Naive B cell (primary cell): ENCODE data around the gene CADPS2. TPM values are rescaled to one million over a fixed set of nuclear protein-coding genes. Genes with fewer than 3 reads are reported as not detected.
A peak's percentile ranks its signal among the peaks of the same experiment; 100 is the strongest.

Experiments used
- ATAC-seq, 2 donors: fragments of 150-1000 bp; cut with Tn5 transposase; 2 replicates each; pipeline ENCODE4 v1.10.0; 2021; ENCODE audit warnings: low read depth in 2 of 2, mild to moderate bottlenecking in 2 of 2, moderate library complexity in 2 of 2
- DNase-seq: peaks from one replicate; pipeline ENCODE4 v3.0.0; 2022
- H3K27ac Mint-ChIP-seq, 6 donors: one replicate each; pipeline ENCODE4 v1.8.0; 2020 to 2022; ENCODE audit warnings: mild to moderate bottlenecking in 6 of 6, mixed read lengths in 6 of 6, moderate library complexity in 5 of 6, inconsistent platforms in 2 of 6
- H3K27me3 Mint-ChIP-seq, 3 donors: one replicate each; pipeline ENCODE4 v1.8.0; 2021 to 2022; ENCODE audit warnings: mixed read lengths in 3 of 3, mild to moderate bottlenecking in 1 of 3
- H3K36me3 Mint-ChIP-seq, 2 donors: one replicate each; pipeline ENCODE4 v1.8.0; 2020 to 2022; ENCODE audit warnings: mixed read lengths in 2 of 2, inconsistent platforms in 1 of 2, mild to moderate bottlenecking in 1 of 2
- H3K4me1 Mint-ChIP-seq, 3 donors: one replicate each; pipeline ENCODE4 v1.8.0; 2020 to 2022; ENCODE audit warnings: mixed read lengths in 3 of 3, inconsistent platforms in 1 of 3, mild to moderate bottlenecking in 1 of 3, moderate library complexity in 1 of 3
- H3K4me3 Mint-ChIP-seq, 8 donors: one replicate each; pipeline ENCODE4 v1.8.0; 2020 to 2022; ENCODE audit warnings: mild to moderate bottlenecking in 8 of 8, mixed read lengths in 8 of 8, moderate library complexity in 8 of 8, inconsistent platforms in 2 of 8
- H3K9me3 Mint-ChIP-seq, 7 donors: one replicate each; pipeline ENCODE4 v1.8.0; 2020 to 2022; ENCODE audit warnings: mixed read lengths in 7 of 7, mild to moderate bottlenecking in 5 of 7, inconsistent platforms in 2 of 7, moderate library complexity in 1 of 7
- polyA plus RNA-seq, 6 donors: library from polyadenylated mRNA; unstranded; fragments of 300-500 nt; fragmentation: Illumina TruSeq; gene quantifications; one replicate each; pipeline ENCODE4 v1.2.3, GENCODE V29; 2021; ENCODE audit warnings: low read depth in 6 of 6

The CADPS2 gene
- polyA plus RNA-seq, 6 donors from 2014 or later = not detected

- H3K27me3 Mint-ChIP-seq = peaks cover 33 to 46% (median 37%) of the 10 kb centered on the region in 3 donors
- peaks cover 0 to 3% (median 0%) of the 10 kb centered on the region in 7 donors for H3K9me3 Mint-ChIP-seq
- DNase-seq (no peak), ATAC-seq (no peak)
- no peak overlapping the region for H3K4me3 Mint-ChIP-seq
- peaks cover 0 to 16% (median 0%) of the 10 kb centered on the region in 3 donors for H3K4me1 Mint-ChIP-seq
- no peaks in the 10 kb centered on the region for H3K36me3 Mint-ChIP-seq
- no peak overlapping the region for H3K27ac Mint-ChIP-seq
Observed at GRCh38 chr7:122884186-122884585, 2.1 kb downstream of the CADPS2 start.

DNA sequence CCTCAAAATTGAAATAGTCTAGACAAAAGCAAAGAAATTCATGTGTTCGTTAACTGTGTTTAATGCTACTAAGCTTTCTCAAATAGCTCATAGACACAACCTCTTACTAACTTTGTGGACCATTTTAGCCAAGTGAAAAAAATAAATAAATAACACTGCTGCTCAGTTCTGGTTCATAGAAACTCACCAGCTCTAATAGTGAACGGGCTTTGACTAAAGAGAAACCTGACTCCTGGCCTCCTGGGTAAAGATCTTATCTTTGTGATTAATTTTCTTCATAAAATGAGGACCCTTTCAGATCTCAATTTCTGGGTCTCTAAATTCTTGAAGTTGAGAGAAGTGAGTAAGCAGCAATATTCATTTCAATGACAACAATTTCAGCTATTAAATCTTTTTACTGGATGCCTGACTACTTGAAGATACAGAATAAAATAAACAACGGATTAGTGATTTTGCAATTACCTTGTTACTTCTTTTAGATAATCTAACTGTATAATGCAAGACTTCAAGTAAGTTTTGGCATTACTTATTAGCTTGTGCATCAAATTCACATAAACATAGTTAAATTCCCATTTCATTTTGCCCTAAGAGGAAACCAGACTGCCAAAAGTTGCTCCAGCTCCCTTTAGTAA lies 3.1 kb downstream of the CADPS2 start:
- Mint-ChIP-seq H3K9me3 (no peaks in the 10 kb centered on the region), H3K27me3 (peaks cover 29 to 43% (median 30%) of the 10 kb centered on the region in 3 donors), H3K36me3 (no peaks in the 10 kb centered on the region), H3K4me3 (no peak overlapping the region), H3K27ac (no peak overlapping the region), H3K4me1 (peaks cover 0 to 16% (median 0%) of the 10 kb centered on the region in 3 donors)
- ATAC-seq = no peak
- no peak for DNase-seq

GRCh38 chr7:122881324-122881723 lies 4.9 kb downstream of the CADPS2 start:
- Mint-ChIP-seq H3K4me3 (no peak overlapping the region), H3K27me3 (peaks cover 15 to 33% (median 18%) of the 10 kb centered on the region in 3 donors)

DNA sequence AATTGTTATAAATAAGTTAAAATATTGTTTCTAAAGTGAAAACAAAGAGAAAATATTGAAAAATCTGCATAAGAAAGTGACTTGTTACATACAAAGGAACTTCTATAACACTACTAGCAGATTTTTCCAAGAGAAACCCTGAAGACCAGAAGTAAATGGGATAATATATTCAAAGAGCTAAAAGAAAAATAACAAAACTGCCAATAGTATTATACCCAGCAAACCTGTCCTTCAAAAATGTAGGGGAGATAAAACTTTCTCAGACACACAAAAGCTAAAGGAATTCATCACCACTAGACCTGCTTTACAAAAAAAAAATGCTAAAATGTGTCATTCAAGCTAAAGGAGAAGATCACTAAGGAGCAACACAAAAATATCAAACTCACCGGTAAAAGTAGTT lies 17.0 kb downstream of the CADPS2 start:
- Mint-ChIP-seq H3K9me3 (peaks cover 14 to 48% (median 25%) of the 10 kb centered on the region in 7 donors), H3K4me1 (no peaks in the 10 kb centered on the region), H3K27ac (no peak overlapping the region)

More at GRCh38 chr7:122881324-122881723, 4.9 kb downstream of the CADPS2 start:
- ATAC-seq (no peak), DNase-seq (no peak)
- Mint-ChIP-seq H3K27ac (no peak overlapping the region), H3K36me3 (no peaks in the 10 kb centered on the region), H3K9me3 (no peaks in the 10 kb centered on the region), H3K4me1 (peaks cover 0 to 8% (median 0%) of the 10 kb centered on the region in 3 donors)

GRCh38 chr7:122867471-122867980 lies 18.7 kb downstream of the CADPS2 start:
- no peak for DNase-seq
- Mint-ChIP-seq H3K9me3 (peaks cover 11 to 40% (median 25%) of the 10 kb centered on the region in 7 donors), H3K27ac (no peak overlapping the region), H3K4me3 (no peak overlapping the region), H3K4me1 (no peaks in the 10 kb centered on the region), H3K36me3 (peaks cover 0 to 16% of the 10 kb centered on the region in 2 donors), H3K27me3 (no peaks in the 10 kb centered on the region)
- no peak for ATAC-seq

More for the DNA sequence above, 17.0 kb downstream of the CADPS2 start:
- DNase-seq (no peak), ATAC-seq (no peak)
- H3K36me3 Mint-ChIP-seq = peaks cover 0 to 16% of the 10 kb centered on the region in 2 donors
- no peak overlapping the region for H3K4me3 Mint-ChIP-seq
- H3K27me3 Mint-ChIP-seq = no peaks in the 10 kb centered on the region

DNA sequence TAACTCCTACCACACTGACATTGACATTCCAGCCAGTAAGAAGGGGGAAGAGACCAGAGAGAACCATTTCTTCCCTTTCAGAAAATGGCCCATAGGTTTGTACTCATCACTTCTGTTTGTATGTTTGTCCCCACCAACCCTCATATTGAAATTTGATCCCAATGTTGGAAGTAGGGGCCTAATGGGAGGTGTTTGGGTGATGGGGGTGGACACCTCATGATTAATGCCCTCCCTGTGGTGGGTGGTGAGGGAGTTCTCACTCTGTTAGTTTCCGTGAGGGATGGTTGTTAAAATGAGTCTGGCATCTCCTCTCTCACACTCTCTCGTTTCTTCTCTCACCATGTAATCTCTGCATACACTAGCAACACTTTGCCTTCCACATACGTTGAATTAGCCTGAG lies 21.4 kb downstream of the CADPS2 start:
- DNase-seq (no peak), ATAC-seq (no peak)
- H3K4me3 Mint-ChIP-seq = no peak overlapping the region
- H3K36me3 Mint-ChIP-seq = peaks cover 0 to 16% of the 10 kb centered on the region in 2 donors
- no peaks in the 10 kb centered on the region for H3K4me1 Mint-ChIP-seq
- peaks cover 8 to 29% (median 20%) of the 10 kb centered on the region in 7 donors for H3K9me3 Mint-ChIP-seq
- no peaks in the 10 kb centered on the region for H3K27me3 Mint-ChIP-seq
- no peak overlapping the region for H3K27ac Mint-ChIP-seq

DNA sequence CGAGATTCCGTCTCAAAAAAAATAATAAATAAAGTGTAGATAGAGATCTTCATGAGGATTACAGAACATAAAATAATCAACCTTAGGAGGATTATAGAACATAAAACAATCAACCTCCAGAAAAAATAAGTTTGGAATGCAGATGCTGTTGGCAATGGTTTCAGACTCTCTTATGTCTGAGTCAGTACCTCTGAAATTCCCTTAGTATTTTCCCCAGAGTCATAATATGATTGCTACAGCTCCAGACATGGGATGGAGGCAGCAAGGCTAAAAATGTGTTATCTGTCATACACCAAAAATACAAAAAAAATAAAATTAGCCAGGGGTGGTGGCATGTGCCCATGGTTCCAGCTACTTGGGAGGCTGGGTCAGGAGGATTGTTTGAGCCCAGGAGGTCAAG lies 22.2 kb downstream of the CADPS2 start:
- ATAC-seq (no peak), DNase-seq (no peak)
- Mint-ChIP-seq H3K27ac (no peak overlapping the region), H3K4me3 (no peak overlapping the region), H3K36me3 (peaks cover 0 to 8% of the 10 kb centered on the region in 2 donors), H3K27me3 (no peaks in the 10 kb centered on the region), H3K9me3 (peaks cover 8 to 21% (median 16%) of the 10 kb centered on the region in 7 donors), H3K4me1 (no peaks in the 10 kb centered on the region)

DNA sequence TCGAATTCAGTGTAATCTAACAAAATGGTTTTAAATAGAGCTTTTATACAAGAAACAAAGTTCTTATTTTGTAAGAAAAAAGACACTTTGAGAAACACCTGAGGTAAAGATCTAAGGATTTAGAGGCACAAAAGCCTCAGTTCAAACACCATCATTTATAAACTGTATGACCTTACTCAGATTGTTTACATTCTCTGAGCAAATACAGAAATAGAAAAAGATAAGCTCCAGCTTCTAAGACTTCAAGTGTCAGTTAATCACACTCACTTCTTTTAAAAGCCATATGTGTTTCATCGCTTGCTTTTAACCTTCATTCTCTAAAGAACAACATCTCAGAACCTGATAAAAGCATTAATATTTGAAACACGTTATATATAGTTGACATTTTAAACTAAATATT lies 27.9 kb downstream of the CADPS2 start:
- no peak for ATAC-seq
- H3K4me1 Mint-ChIP-seq = no peaks in the 10 kb centered on the region
- DNase-seq = no peak
- no peak overlapping the region for H3K27ac Mint-ChIP-seq
- H3K36me3 Mint-ChIP-seq = no peaks in the 10 kb centered on the region
- peaks cover 0 to 6% (median 0%) of the 10 kb centered on the region in 7 donors for H3K9me3 Mint-ChIP-seq
- H3K27me3 Mint-ChIP-seq = no peaks in the 10 kb centered on the region
- no peak overlapping the region for H3K4me3 Mint-ChIP-seq

DNA sequence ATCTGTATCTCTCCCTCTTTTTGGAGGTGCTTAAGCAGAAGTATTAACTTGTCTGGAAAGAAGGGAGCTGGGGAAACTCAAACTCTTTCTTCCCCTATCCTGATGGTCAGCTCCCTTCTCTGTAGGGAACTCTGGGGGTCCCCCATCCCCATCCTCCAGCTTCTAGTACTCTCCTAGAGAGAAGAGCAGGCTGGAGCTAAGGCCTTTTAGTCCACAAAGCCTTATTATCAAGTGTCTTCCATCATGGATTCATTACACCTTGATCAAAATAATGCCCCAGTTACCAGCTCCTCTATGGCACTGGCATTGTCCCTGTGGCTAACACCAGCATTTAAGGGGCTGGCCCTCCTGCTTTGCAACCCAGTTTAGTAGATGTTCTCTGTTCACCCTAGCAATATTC lies 35.7 kb downstream of the CADPS2 start:
- DNase-seq (no peak), ATAC-seq (no peak)
- no peaks in the 10 kb centered on the region for H3K4me1 Mint-ChIP-seq
- no peaks in the 10 kb centered on the region for H3K36me3 Mint-ChIP-seq
- peaks cover 0 to 19% (median 5%) of the 10 kb centered on the region in 7 donors for H3K9me3 Mint-ChIP-seq
- peak overlapping the region in 1 of 8 donors; percentile 48 for H3K4me3 Mint-ChIP-seq
- H3K27ac Mint-ChIP-seq = no peak overlapping the region
- H3K27me3 Mint-ChIP-seq = no peaks in the 10 kb centered on the region

- H3K27ac Mint-ChIP-seq = no peak overlapping the region
- DNase-seq = no peak
Observed at GRCh38 chr7:122849957-122850328, 36.3 kb downstream of the CADPS2 start.

DNA sequence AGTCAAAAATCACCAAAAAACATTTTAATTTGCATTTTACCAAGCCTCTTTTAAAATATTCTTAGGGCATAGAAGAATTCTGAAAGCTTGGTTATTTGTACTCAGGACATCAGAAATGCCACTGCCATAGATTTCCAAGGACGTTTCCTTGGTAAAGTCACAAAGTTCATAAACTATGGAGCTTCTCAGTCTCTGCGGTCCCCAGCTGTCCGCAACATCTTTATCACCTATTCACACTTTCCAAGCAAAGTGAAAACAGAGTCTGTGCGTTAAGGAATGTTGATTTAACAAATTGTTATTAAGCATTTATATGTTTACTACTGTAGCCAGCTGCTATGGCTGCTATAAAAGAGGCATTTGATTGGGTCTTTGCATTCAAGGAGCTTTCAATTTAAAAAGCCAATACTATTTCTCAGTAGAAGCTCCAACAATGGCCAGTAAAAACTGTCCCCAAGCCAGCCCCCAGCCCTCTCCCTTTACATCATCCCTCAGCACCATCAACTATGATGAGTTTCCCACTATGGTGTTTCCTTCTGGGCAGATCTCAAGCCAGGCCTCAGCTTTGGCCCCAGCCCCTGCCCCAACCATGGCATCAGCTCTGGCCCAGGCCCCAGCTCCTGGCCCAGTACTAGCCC lies 36.8 kb downstream of the CADPS2 start:
- no peak overlapping the region for H3K4me3 Mint-ChIP-seq

More at GRCh38 chr7:122849957-122850328, 36.3 kb downstream of the CADPS2 start:
- Mint-ChIP-seq H3K4me3 (no peak overlapping the region), H3K27me3 (no peaks in the 10 kb centered on the region), H3K36me3 (no peaks in the 10 kb centered on the region), H3K9me3 (peaks cover 0 to 19% (median 7%) of the 10 kb centered on the region in 7 donors), H3K4me1 (no peaks in the 10 kb centered on the region)
- no peak for ATAC-seq

GRCh38 chr7:122847871-122848473 lies 38.3 kb downstream of the CADPS2 start:
- H3K4me1 Mint-ChIP-seq = no peaks in the 10 kb centered on the region
- H3K4me3 Mint-ChIP-seq = no peak overlapping the region
- no peak overlapping the region for H3K27ac Mint-ChIP-seq
- no peaks in the 10 kb centered on the region for H3K27me3 Mint-ChIP-seq
- H3K9me3 Mint-ChIP-seq = peaks cover 0 to 19% (median 7%) of the 10 kb centered on the region in 7 donors
- H3K36me3 Mint-ChIP-seq = no peaks in the 10 kb centered on the region
- ATAC-seq (no peak), DNase-seq (no peak)

More for the DNA sequence above, 36.8 kb downstream of the CADPS2 start:
- no peaks in the 10 kb centered on the region for H3K4me1 Mint-ChIP-seq
- H3K9me3 Mint-ChIP-seq = peaks cover 0 to 19% (median 7%) of the 10 kb centered on the region in 7 donors
- DNase-seq (no peak), ATAC-seq (no peak)
- H3K27ac Mint-ChIP-seq = no peak overlapping the region
- no peaks in the 10 kb centered on the region for H3K36me3 Mint-ChIP-seq
- no peaks in the 10 kb centered on the region for H3K27me3 Mint-ChIP-seq

GRCh38 chr7:122846591-122846990 lies 39.7 kb downstream of the CADPS2 start:
- no peak overlapping the region for H3K4me3 Mint-ChIP-seq
- ATAC-seq (no peak), DNase-seq (no peak)
- no peaks in the 10 kb centered on the region for H3K36me3 Mint-ChIP-seq
- no peaks in the 10 kb centered on the region for H3K27me3 Mint-ChIP-seq
- no peaks in the 10 kb centered on the region for H3K4me1 Mint-ChIP-seq
- H3K9me3 Mint-ChIP-seq = peaks cover 0 to 13% (median 5%) of the 10 kb centered on the region in 7 donors
- no peak overlapping the region for H3K27ac Mint-ChIP-seq

DNA sequence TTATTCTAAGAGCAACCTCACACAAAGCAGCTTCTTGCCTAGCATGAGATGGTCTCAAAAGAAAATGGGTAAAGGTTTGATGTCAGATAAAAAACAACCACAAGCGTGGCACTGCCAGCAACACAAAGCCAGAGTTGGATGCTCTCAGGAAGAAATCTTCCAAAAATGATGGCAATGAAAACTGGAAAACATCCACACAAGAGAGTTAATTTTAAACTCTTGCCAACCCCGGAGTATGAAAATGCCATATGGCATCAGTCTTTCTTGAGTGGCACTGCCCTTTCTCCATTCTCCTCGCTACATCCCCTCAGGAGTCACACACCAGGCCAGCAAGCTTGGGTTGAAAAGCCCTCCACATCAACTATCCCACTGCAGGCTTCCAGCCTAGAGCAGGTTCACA lies 41.0 kb downstream of the CADPS2 start:
- H3K27ac Mint-ChIP-seq = no peak overlapping the region
- no peaks in the 10 kb centered on the region for H3K36me3 Mint-ChIP-seq
- no peak overlapping the region for H3K4me3 Mint-ChIP-seq
- H3K4me1 Mint-ChIP-seq = no peaks in the 10 kb centered on the region
- no peak for ATAC-seq
- no peak for DNase-seq
- no peaks in the 10 kb centered on the region for H3K27me3 Mint-ChIP-seq
- H3K9me3 Mint-ChIP-seq = peaks cover 0 to 12% (median 3%) of the 10 kb centered on the region in 7 donors
